Stomach (tissue), 9 donors: ENCODE measurements around the gene CCNQ. TPM values are rescaled to one million over a fixed set of nuclear protein-coding genes. Genes with fewer than 3 reads are reported as not detected.

ENCODE experiments used
- DNase-seq, 2 donors: peaks; one replicate each; pipeline versions ENCODE4 v3.0.0 to v3.0.0-alpha.2; 2013 to 2019
- H3K27ac ChIP-seq, 5 donors: fragments of 200-600 bp in 4 of 5; sonication (generic) in 4 of 5; one replicate each; pipeline ENCODE4 v1.5.1; 2013 to 2019; ENCODE audit warnings: mild to moderate bottlenecking in 1 of 5, moderate library complexity in 1 of 5
- H3K27me3 ChIP-seq, 3 donors: fragments of 200-600 bp; sonication (generic); one replicate each; pipeline ENCODE4 v1.5.1; 2017 to 2019; ENCODE audit warnings: mixed run types in 1 of 3
- H3K36me3 ChIP-seq, 4 donors: fragments of 200-600 bp; sonication (generic); 1 replicate in 3 of 4; 2 replicates in 1 of 4; pipeline ENCODE4 v1.5.1; 2016 to 2019
- H3K4me1 ChIP-seq, 4 donors: fragments of 200-600 bp; sonication (generic); one replicate each; pipeline ENCODE4 v1.5.1; 2016 to 2019
- H3K4me3 ChIP-seq, 4 donors: fragments of 200-600 bp; sonication (generic) in 3 of 4; one replicate each; pipeline ENCODE4 v1.5.1; 2016 to 2019; ENCODE audit warnings: mild to moderate bottlenecking in 1 of 4
- H3K9me3 ChIP-seq, 4 donors: fragments of 200-600 bp; sonication (generic); one replicate each; pipeline ENCODE4 v1.5.1; 2016 to 2019
- CTCF ChIP-seq, 7 experiments: fragments of 450-650 bp in 4 of 7; fragments of 200-600 bp in 3 of 7; sonication (generic) in 3 of 7; IDR thresholded peaks; one replicate each; pipeline ENCODE4 v1.5.1; 2016 to 2019; ENCODE audit warnings: antibody characterized with exemption in 7 of 7, control low read depth in 2 of 7, mild to moderate bottlenecking in 1 of 7
- EP300 ChIP-seq: sonication (generic); formaldehyde crosslinking; IDR thresholded peaks from one replicate; pipeline ENCODE4 v1.6.1; 2017; ENCODE audit warnings: antibody characterized with exemption
- POLR2A ChIP-seq, 4 donors: fragments of 450-650 bp; IDR thresholded peaks; one replicate each; pipeline ENCODE4 v1.6.1; 2016; ENCODE audit warnings: antibody characterized with exemption in 4 of 4, control low read depth in 2 of 4, mild to moderate bottlenecking in 1 of 4, moderate library complexity in 1 of 4
- POLR2AphosphoS5 ChIP-seq, 3 donors: sonication (generic); formaldehyde crosslinking; IDR thresholded peaks; one replicate each; pipeline ENCODE4 v1.6.1; 2016; ENCODE audit warnings: antibody characterized with exemption in 3 of 3
- WGBS, 5 donors: extraction: QIAGEN DNeasy Blood & Tissue Kit in 3 of 5; methylation state at CpG; one replicate each; pipeline versions ENCODE4 v1.1.5 to v1.1.7; 2013 to 2018; 5-methylcytosine and 5-hydroxymethylcytosine counted together
- intact Hi-C: fragments of 100-400 bp; cut with DNase I; formaldehyde crosslinking; loops from one replicate; pipeline ENCODE4 v1.15.1; 2023; ENCODE audit warnings: low total_unique reads
- polyA plus RNA-seq, 3 donors: library from polyadenylated mRNA; stranded (reverse); fragments of 200-250 nt; gene quantifications; one replicate each; pipeline ENCODE4 v1.2.3, GENCODE V29; 2013
- total RNA-seq, 5 donors: library from RNA; depleted of rRNA; stranded (reverse); fragments of >200 nt; gene quantifications; one replicate each; pipeline versions ENCODE4 v1.1.0 to v1.2.3, GENCODE V29; 2014 to 2016
- donor health status: healthy with polysubstance abuse.
- donor health status: Bipolar disorder and iron deficiency.
- donor health status: healthy.

The CCNQ gene
- total and polyA plus RNA-seq, 8 donors = 0.58 to 55.4 (median 26.2) TPM; not detected in 1

GRCh38 chrX:153549807-153550206 is 49.1 kb downstream of the CCNQ start:
- DNase-seq = no peak
- WGBS, 5 donors = 80 to 94% (median 85%) methylated on average over 9 to 16 of the region's 16 CpGs
- no peaks in the 10 kb centered on the region for H3K9me3 ChIP-seq
- intact Hi-C loops = loop anchor here (10.0 kb wide), 1 partner anchor 115 kb away; no protein-coding TSS in a partner anchor
- no peaks in the 10 kb centered on the region for H3K36me3 ChIP-seq
- no peak overlapping the region for H3K27ac ChIP-seq
- TF ChIP-seq CTCF (IDR thresholded peaks at IDR 0.05) (no peak), EP300 (no peak), POLR2AphosphoS5 (IDR thresholded peaks at IDR 0.05) (no peak), POLR2A (IDR thresholded peaks at IDR 0.05) (no peak)
- no peaks in the 10 kb centered on the region for H3K4me1 ChIP-seq
- H3K4me3 ChIP-seq = no peak overlapping the region
- H3K27me3 ChIP-seq = peaks cover 0 to 18% (median 0%) of the 10 kb centered on the region in 3 donors

GRCh38 chrX:153549231-153549630 is 49.7 kb downstream of the CCNQ start:
- H3K4me1 ChIP-seq = no peaks in the 10 kb centered on the region
- intact Hi-C loops = no loop called here
- H3K36me3 ChIP-seq = no peaks in the 10 kb centered on the region
- TF ChIP-seq POLR2A (IDR thresholded peaks at IDR 0.05) (no peak), POLR2AphosphoS5 (IDR thresholded peaks at IDR 0.05) (no peak), CTCF (IDR thresholded peaks at IDR 0.05) (no peak), EP300 (no peak)
- WGBS, 5 donors = 77 to 87% (median 83%) methylated on average over 10 to 17 of the region's 17 CpGs
- H3K9me3 ChIP-seq = no peaks in the 10 kb centered on the region
- H3K27ac ChIP-seq = no peak overlapping the region
- DNase-seq = no peak
- H3K4me3 ChIP-seq = no peak overlapping the region
- H3K27me3 ChIP-seq = peaks cover 0 to 18% (median 0%) of the 10 kb centered on the region in 3 donors

- WGBS, 5 donors = 42 to 64% (median 62%) methylated on average over 6 to 7 of the region's 7 CpGs
- H3K36me3 ChIP-seq = no peaks in the 10 kb centered on the region
- intact Hi-C loops = no loop called here
- no peaks in the 10 kb centered on the region for H3K9me3 ChIP-seq
- no peak for TF ChIP-seq CTCF (IDR thresholded peaks at IDR 0.05)
- TF ChIP-seq EP300 = no peak
- no peak for TF ChIP-seq POLR2A (IDR thresholded peaks at IDR 0.05)
- no peak for TF ChIP-seq POLR2AphosphoS5 (IDR thresholded peaks at IDR 0.05)
- no peak for DNase-seq
- no peaks in the 10 kb centered on the region for H3K4me1 ChIP-seq
- no peak overlapping the region for H3K27ac ChIP-seq
- peaks cover 0 to 18% (median 0%) of the 10 kb centered on the region in 3 donors for H3K27me3 ChIP-seq
- H3K4me3 ChIP-seq = no peak overlapping the region
Observed at GRCh38 chrX:153547195-153547594, 51.7 kb downstream of the CCNQ start.

GRCh38 chrX:153546386-153546785 is 52.6 kb downstream of the CCNQ start:
- peaks cover 0 to 13% (median 0%) of the 10 kb centered on the region in 3 donors for H3K27me3 ChIP-seq
- intact Hi-C loops = no loop called here
- H3K4me1 ChIP-seq = no peaks in the 10 kb centered on the region
- no peak overlapping the region for H3K27ac ChIP-seq
- DNase-seq = no peak
- TF ChIP-seq POLR2AphosphoS5 (IDR thresholded peaks at IDR 0.05) (no peak), CTCF (IDR thresholded peaks at IDR 0.05) (no peak), POLR2A (IDR thresholded peaks at IDR 0.05) (no peak), EP300 (no peak)
- no peaks in the 10 kb centered on the region for H3K9me3 ChIP-seq
- 66 to 84% (median 75%) methylated on average over 9 to 11 of the region's 11 CpGs; no CpG with 5 or more reads in 1 of the 5 donors for WGBS, 5 donors
- no peaks in the 10 kb centered on the region for H3K36me3 ChIP-seq
- H3K4me3 ChIP-seq = no peak overlapping the region
